ENCODE data around the gene YWHAE. TPM values are rescaled to one million over a fixed set of nuclear protein-coding genes. Genes with fewer than 3 reads are reported as not detected.

YWHAE gene
- total and polyA plus RNA-seq, 2 of the 4 experiments (the other 2 are of a cell fraction), result 358 to 774 TPM

- no peak overlapping the region for H2BK15ac ChIP-seq (ENCODE audit: low read depth, low read length)
- in situ Hi-C loops (cut with MboI; ENCODE audit: low sequenced_read_pairs) (loop anchor here (10.0 kb wide), 2 partner anchors 67 to 147 kb away; partner anchors contain the start of gene INPP5K), intact Hi-C loops (cut with micrococcal nuclease) (no loop called here), dilution Hi-C loops (cut with HindIII; ENCODE audit: low sequenced_read_pairs, unreplicated experiment) (no loop called here)
- H3K4me3 ChIP-seq (ENCODE audit: insufficient read depth, low read depth, low read length), result no peak overlapping the region
- H3K9me3 ChIP-seq (ENCODE audit: control insufficient read depth, insufficient read depth, low read length), result no peaks in the 10 kb centered on the region
- H2AK9ac ChIP-seq (replicated peaks; ENCODE audit: low read depth, low read length, poor library complexity), result no peak overlapping the region
- H3K27me3 ChIP-seq (ENCODE audit: control insufficient read depth, insufficient read depth, low read length), result no peaks in the 10 kb centered on the region
- DNase-seq (peak; percentile 31), ATAC-seq (ENCODE audit: low read depth) (peak; percentile 18; the same call in 1 of the 2 replicates)
- H2BK5ac ChIP-seq (ENCODE audit: low read depth, low read length, poor library complexity, severe bottlenecking), result peak overlapping the region; percentile 87
- H3K23ac ChIP-seq (ENCODE audit: low read depth, low read length), result peak overlapping the region; percentile 53
- peaks cover 0 to 60% of the 10 kb centered on the region in 2 experiments; a peak in 2 of 4 replicates for H3K79me1 ChIP-seq (ENCODE audit: low read depth in 1 of 2, low read length in 2 of 2)
- peaks cover 11% of the 10 kb centered on the region for H3K36me3 ChIP-seq (ENCODE audit: control insufficient read depth, insufficient read depth, low read length)
- H3K4me2 ChIP-seq (ENCODE audit: low read depth, low read length), result peak overlapping the region; percentile 2; the same call in 1 of the 2 replicates
- peaks cover 16% of the 10 kb centered on the region for H3K4me1 ChIP-seq (ENCODE audit: control insufficient read depth, insufficient read depth, low read length)
- no peak overlapping the region for H2BK20ac ChIP-seq (ENCODE audit: low read depth, low read length)
- H4K91ac ChIP-seq (ENCODE audit: insufficient read depth, low read depth, low read length), result no peak overlapping the region
- ChIA-PET CTCF (interaction anchor here (0.9 to 1.0 kb wide), 2 partner anchors 56 to 77 kb away, joined by 3 read pairs; no protein-coding TSS in a partner anchor), POLR2A (ENCODE audit: unreplicated experiment) (no interaction called here)
- no peak overlapping the region for H2AK5ac ChIP-seq (ENCODE audit: low read depth, low read length)
- no peak overlapping the region for H2BK120ac ChIP-seq (ENCODE audit: low read depth, low read length)
- H2AFZ ChIP-seq (replicated peaks; ENCODE audit: low read length, poor library complexity), result no peak overlapping the region
- H4K20me1 ChIP-seq (ENCODE audit: insufficient read depth, low read length), result peaks cover 98% of the 10 kb centered on the region
- H4K8ac ChIP-seq (ENCODE audit: low read depth in 2 of 2, low read length in 2 of 2), result peak overlapping the region in 1 of 2 experiments; percentile 10; a peak in 1 of 4 replicates
- TF ChIP-seq POLR2A (IDR thresholded peaks at IDR 0.05; ENCODE audit: low read depth, low read length) (no peak), MAZ (IDR thresholded peaks at IDR 0.05; ENCODE audit: borderline replicate concordance, low read depth, low read length) (no peak), SMC3 (IDR thresholded peaks at IDR 0.05; ENCODE audit: low read depth, low read length) (no peak), MAFK (IDR thresholded peaks at IDR 0.05; ENCODE audit: low read depth, low read length) (no peak), RCOR1 (IDR thresholded peaks at IDR 0.05; ENCODE audit: insufficient replicate concordance, low read length) (no peak), CTCF (conservative IDR thresholded peaks at IDR 0.05; ENCODE audit: low read depth, low read length) (no peak), FOS (IDR thresholded peaks at IDR 0.05; ENCODE audit: low read depth, low read length) (no peak), MXI1 (IDR thresholded peaks at IDR 0.05; ENCODE audit: borderline replicate concordance, low read depth, low read length) (no peak), BHLHE40 (IDR thresholded peaks at IDR 0.05; ENCODE audit: low read depth, low read length) (no peak), CHD1 (IDR thresholded peaks at IDR 0.05; ENCODE audit: low read depth, low read length) (no peak), NFE2L2 (IDR thresholded peaks at IDR 0.05; ENCODE audit: low read depth, low read length) (no peak), ELK1 (IDR thresholded peaks at IDR 0.05; ENCODE audit: borderline replicate concordance, low read depth, low read length) (no peak), RFX5 (IDR thresholded peaks at IDR 0.05; ENCODE audit: low read depth, low read length) (no peak), CEBPB (IDR thresholded peaks at IDR 0.05; ENCODE audit: low read depth, low read length) (no peak), USF2 (IDR thresholded peaks at IDR 0.05; ENCODE audit: low read depth, low read length) (no peak)
- no peak overlapping the region; the same call in 1 of the 2 replicates for H3K14ac ChIP-seq (replicated peaks; ENCODE audit: low read depth, low read length)
- no TSS peak for BruUV-seq (replicated peaks)
- peak overlapping the region; percentile 21 for H3K4ac ChIP-seq (ENCODE audit: low read depth, low read length)
- no peak overlapping the region for H3K18ac ChIP-seq (ENCODE audit: low read depth, low read length)
- WGBS, 2 experiments (ENCODE audit: extremely low coverage in 2 of 2, insufficient read length in 1 of 2), result no CpG with 5 or more reads among the region's 5 CpGs
- no peak overlapping the region for H3K9ac ChIP-seq (ENCODE audit: low read depth, low read length)
- H3K9me1 ChIP-seq (ENCODE audit: insufficient read depth, low read length), result peaks cover 10% of the 10 kb centered on the region
- no peak overlapping the region for H4K5ac ChIP-seq (ENCODE audit: low read depth, low read length)
- H3K27ac ChIP-seq (ENCODE audit: insufficient read depth, low read length), result peak overlapping the region; percentile 54; the same call in 1 of the 2 replicates
- H3K56ac ChIP-seq (ENCODE audit: extremely low read depth, insufficient read depth, low read length), result no peak overlapping the region
These were observed 32.7 kb downstream of the YWHAE start for GRCh38 chr17:1367351-1367745.
